Ovary (tissue), 9 donors: ENCODE data around the gene CHD2. TPM values are rescaled to one million over a fixed set of nuclear protein-coding genes. Genes with fewer than 3 reads are reported as not detected.

Source experiments
- DNase-seq, 5 donors: peaks; one replicate each; pipeline ENCODE4 v3.0.0-alpha.2; 2019 to 2020
- H3K27ac ChIP-seq, 2 donors: fragments of 200-600 bp; one replicate each; pipeline versions ENCODE4 v1.5.1 to v1.8.0; 2019 to 2022
- H3K27me3 ChIP-seq: fragments of 200-600 bp; one replicate; pipeline ENCODE4 v1.8.0; 2022
- H3K36me3 ChIP-seq: fragments of 200-600 bp; sonication (generic); one replicate; pipeline ENCODE4 v1.5.1; 2019
- H3K4me1 ChIP-seq: one replicate; pipeline ENCODE4 v1.8.1; 2013; ENCODE audit warnings: mild to moderate bottlenecking, moderate library complexity; ENCODE audit not compliant: insufficient read depth
- H3K4me3 ChIP-seq: fragments of 200-600 bp; sonication (generic); one replicate; pipeline ENCODE4 v1.5.1; 2017
- H3K9me3 ChIP-seq, 2 donors: fragments of 200-600 bp in 1 of 2; sonication (generic) in 1 of 2; one replicate each; pipeline versions ENCODE4 v1.5.1 to v1.8.1; 2013 to 2019; ENCODE audit warnings: mild to moderate bottlenecking in 1 of 2, moderate library complexity in 1 of 2
- EP300 ChIP-seq: sonication (generic); formaldehyde crosslinking; IDR thresholded peaks from one replicate; pipeline ENCODE4 v1.6.1; 2017; ENCODE audit warnings: antibody characterized with exemption
- POLR2A ChIP-seq: fragments of 450-650 bp; IDR thresholded peaks from one replicate; pipeline ENCODE4 v1.6.1; 2017; ENCODE audit warnings: antibody characterized with exemption, mild to moderate bottlenecking, moderate library complexity
- WGBS, 3 donors: extraction: QIAGEN DNeasy Blood & Tissue Kit in 1 of 3; methylation state at CpG; one replicate each; pipeline versions ENCODE4 v1.1.5 to v1.1.7; 2013 to 2017; 5-methylcytosine and 5-hydroxymethylcytosine counted together
- intact Hi-C, 4 donors: fragments of 100-400 bp; cut with DNase I; formaldehyde crosslinking; loops; one replicate each; pipeline versions ENCODE4 v1.11.0 to v1.15.1; 2022 to 2023
- polyA plus RNA-seq, 2 donors: library from polyadenylated mRNA; stranded (reverse); fragments of 200-250 nt in 1 of 2; fragments of 350-450 nt in 1 of 2; fragmentation: Illumina TruSeq in 1 of 2; extraction: RNeasy Lipid Tissue Mini Kit (QIAGEN cat#74804) in 1 of 2; gene quantifications; one replicate each; pipeline ENCODE4 v1.2.3, GENCODE V29; 2013 to 2014
- total RNA-seq, 7 donors: library from RNA; depleted of rRNA in 2 of 7; stranded (reverse); fragments of >200 nt in 2 of 7; fragmentation: NEBNext Ultra II Directional in 3 of 7; extraction: Animal tissue kit (Norgen Biotek cat#: 25700) in 3 of 7; gene quantifications; one replicate each; pipeline versions ENCODE4 v1.1.0 to v1.2.4, GENCODE V29; 2016 to 2023
- TF ChIP-seq, protein P1 (sequence below), 3 donors: fragments of 450-650 bp in 2 of 3; fragments of 200-600 bp in 1 of 3; IDR thresholded peaks; one replicate each; pipeline versions ENCODE4 v1.5.1 to v1.8.0; 2016 to 2022; ENCODE audit warnings: antibody characterized with exemption in 3 of 3, mild to moderate bottlenecking in 1 of 3
- donor health status: DM: no; HTN: no; CAD: no; lungs with moderate emphysema.
- donor health status: DM: no; HTN: no; CAD: no.
- donor health status: Bipolar disorder and iron deficiency.
- donor health status: DM: yes; HTN: yes; CAD: no.
- donor health status: DM: no; HTN: no; CAD: no.
- donor health status: DM: yes; HTN: yes; CAD: no.

The CHD2 gene
- total and polyA plus RNA-seq, 9 donors = 43.6 to 146 (median 98.2) TPM

DNA sequence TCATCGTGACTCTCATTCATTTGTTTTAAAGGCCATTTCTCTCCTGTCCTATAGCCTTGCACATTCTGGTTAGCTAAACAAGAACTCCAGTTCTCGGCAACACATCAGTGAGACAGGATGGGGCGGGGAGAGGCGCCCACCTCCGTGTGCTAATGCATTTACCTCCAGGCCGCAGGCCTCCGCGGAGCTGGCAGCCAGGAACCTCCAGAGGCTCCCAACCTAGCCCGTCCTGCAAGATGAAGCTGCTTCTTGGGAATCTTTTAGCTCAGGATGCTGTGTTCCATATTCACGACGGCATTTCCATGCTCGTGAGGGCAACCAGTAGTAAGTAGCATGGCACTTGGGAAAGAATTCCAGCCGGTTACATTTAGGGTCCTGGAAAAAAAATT lies 141.0 kb downstream of the CHD2 start:
- TF ChIP-seq EP300 = no peak
- TF ChIP-seq, protein P1, sequence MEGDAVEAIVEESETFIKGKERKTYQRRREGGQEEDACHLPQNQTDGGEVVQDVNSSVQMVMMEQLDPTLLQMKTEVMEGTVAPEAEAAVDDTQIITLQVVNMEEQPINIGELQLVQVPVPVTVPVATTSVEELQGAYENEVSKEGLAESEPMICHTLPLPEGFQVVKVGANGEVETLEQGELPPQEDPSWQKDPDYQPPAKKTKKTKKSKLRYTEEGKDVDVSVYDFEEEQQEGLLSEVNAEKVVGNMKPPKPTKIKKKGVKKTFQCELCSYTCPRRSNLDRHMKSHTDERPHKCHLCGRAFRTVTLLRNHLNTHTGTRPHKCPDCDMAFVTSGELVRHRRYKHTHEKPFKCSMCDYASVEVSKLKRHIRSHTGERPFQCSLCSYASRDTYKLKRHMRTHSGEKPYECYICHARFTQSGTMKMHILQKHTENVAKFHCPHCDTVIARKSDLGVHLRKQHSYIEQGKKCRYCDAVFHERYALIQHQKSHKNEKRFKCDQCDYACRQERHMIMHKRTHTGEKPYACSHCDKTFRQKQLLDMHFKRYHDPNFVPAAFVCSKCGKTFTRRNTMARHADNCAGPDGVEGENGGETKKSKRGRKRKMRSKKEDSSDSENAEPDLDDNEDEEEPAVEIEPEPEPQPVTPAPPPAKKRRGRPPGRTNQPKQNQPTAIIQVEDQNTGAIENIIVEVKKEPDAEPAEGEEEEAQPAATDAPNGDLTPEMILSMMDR (IDR thresholded peaks at IDR 0.05) = no peak
- TF ChIP-seq POLR2A = no peak
- peaks cover 3% of the 10 kb centered on the region for H3K4me1 ChIP-seq
- no peak overlapping the region for H3K4me3 ChIP-seq
- peak in 2 of 5 donors; percentile 8 to 33 for DNase-seq
- H3K36me3 ChIP-seq = no peaks in the 10 kb centered on the region
- H3K9me3 ChIP-seq = no peaks in the 10 kb centered on the region
- intact Hi-C loops = no loop called here
- no peak overlapping the region for H3K27ac ChIP-seq
- 88 to 95% (median 94%) methylated on average over 13 of the region's 13 CpGs for WGBS, 3 donors
- H3K27me3 ChIP-seq = no peaks in the 10 kb centered on the region

DNA sequence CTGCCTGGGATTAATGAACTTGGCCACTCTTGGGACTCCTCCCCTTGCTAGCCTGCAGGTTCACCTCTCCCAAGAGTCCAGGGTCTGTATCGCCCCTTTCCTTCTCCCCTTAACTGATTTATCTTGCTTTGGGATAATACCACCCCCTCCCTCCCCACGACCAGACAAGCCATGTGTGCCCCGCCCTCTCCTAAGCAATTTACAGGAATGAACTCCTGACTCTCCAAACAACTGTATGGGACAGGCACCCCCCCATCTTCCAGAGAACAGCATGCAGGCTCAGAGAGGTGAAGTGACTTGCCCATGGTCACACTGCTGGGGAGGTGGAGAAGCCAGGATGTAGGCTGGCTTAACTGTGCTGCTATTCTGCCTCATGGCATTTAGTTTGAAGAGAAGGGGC lies 142.1 kb downstream of the CHD2 start:
- Histone ChIP-seq H3K27ac (no peak overlapping the region), H3K4me3 (no peak overlapping the region), H3K27me3 (no peaks in the 10 kb centered on the region), H3K4me1 (peaks cover 2% of the 10 kb centered on the region), H3K36me3 (no peaks in the 10 kb centered on the region), H3K9me3 (no peaks in the 10 kb centered on the region)
- peak in 1 of 5 donors; percentile 12 for DNase-seq
- WGBS, 3 donors = 56 to 68% (median 57%) methylated on average over 3 of the region's 3 CpGs
- TF ChIP-seq, protein P1 (IDR thresholded peaks at IDR 0.05) = no peak
- no peak for TF ChIP-seq POLR2A
- TF ChIP-seq EP300 = no peak
- intact Hi-C loops = no loop called here

DNA sequence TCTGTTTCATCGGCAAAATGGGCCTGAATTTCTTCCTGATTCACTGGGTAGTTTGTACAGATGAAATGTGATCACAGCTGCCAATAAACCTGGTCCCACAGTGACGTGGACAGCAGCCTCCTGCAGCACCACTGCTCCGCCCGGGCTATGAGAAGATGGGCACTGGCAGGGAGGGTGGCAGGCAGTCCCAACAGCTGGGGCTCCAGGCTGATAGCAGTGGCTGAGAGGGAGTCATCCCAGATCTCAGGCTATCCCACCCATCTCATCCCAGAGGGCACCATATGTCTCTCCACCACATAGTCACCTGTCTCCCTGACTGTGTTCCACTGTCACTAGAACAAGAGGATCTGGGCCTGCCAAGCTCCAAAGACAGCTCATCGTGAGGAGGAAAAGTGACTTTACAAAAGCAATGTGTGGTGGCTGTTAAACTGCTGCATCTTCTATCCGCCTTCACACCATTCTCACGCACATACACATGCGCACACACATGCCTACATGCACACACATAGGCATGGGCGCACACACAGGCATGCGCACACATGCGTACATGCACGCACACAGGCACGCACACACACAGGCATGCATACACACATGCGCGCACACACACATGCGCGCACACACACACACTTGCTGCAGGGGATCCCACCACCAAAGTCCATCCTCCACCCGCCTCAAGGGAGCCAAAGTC lies 142.7 kb downstream of the CHD2 start:
- intact Hi-C loops = no loop called here
- H3K27me3 ChIP-seq = no peaks in the 10 kb centered on the region
- DNase-seq = peak in 2 of 5 donors; percentile 7 to 25
- no peaks in the 10 kb centered on the region for H3K4me1 ChIP-seq
- no peaks in the 10 kb centered on the region for H3K36me3 ChIP-seq
- WGBS, 3 donors = 85 to 87% (median 86%) methylated on average over 18 of the region's 18 CpGs
- no peak overlapping the region for H3K27ac ChIP-seq
- H3K4me3 ChIP-seq = no peak overlapping the region
- TF ChIP-seq POLR2A = no peak
- TF ChIP-seq, protein P1 (IDR thresholded peaks at IDR 0.05) = no peak
- H3K9me3 ChIP-seq = no peaks in the 10 kb centered on the region

DNA sequence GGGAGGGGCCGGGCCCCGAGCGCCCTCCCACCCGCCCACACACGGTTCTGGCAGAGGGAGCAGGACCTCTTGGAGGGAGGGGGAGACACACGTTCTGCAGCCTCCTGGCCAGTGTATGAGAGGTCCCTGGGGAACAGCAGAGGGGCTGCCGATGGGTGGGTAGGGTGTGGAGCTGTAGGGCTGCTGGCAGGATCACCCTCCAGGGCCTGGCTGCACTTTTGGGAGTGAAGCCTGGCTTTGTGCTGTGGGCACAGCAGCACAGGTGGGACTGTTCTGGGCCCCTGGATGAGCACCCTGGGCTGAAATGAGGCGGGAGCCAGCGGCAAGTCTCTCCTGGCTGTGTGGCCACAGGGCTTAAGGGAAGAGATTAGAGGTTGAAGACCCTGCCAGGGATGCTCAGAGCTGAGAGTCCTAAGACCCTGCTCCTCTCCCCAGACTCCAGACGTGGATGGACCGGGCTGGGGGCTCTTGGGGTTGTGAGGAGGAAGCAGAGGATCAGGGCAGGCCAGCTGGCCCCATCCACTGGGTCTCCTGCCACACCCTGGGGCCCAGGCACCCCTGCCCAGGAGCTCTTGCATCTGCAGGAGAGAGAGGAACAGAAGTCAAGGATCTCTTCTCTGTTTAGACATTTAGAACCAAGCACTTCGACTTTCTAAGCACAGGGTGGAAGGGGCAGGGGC lies 143.6 kb downstream of the CHD2 start:
- no peaks in the 10 kb centered on the region for H3K4me1 ChIP-seq
- H3K36me3 ChIP-seq = no peaks in the 10 kb centered on the region
- H3K9me3 ChIP-seq = no peaks in the 10 kb centered on the region
- WGBS, 3 donors = 30 to 34% (median 32%) methylated on average over 12 of the region's 12 CpGs
- TF ChIP-seq EP300 (no peak), POLR2A (no peak)
- TF ChIP-seq, protein P1 (IDR thresholded peaks at IDR 0.05) = no peak
- H3K4me3 ChIP-seq = no peak overlapping the region
- intact Hi-C loops = no loop called here
- H3K27ac ChIP-seq = no peak overlapping the region
- DNase-seq = peak in 1 of 5 donors; percentile 34
- no peaks in the 10 kb centered on the region for H3K27me3 ChIP-seq
